Stimulated activated naive CD8-positive, alpha-beta T cell treated with anti-CD3 and anti-CD28 coated beads, Interleukin-15, Interleukin-2, amounts not matched to agents 100 ng/mL and 50 ng/mL, for 24 hours (primary cell): ENCODE data around the gene CIB4.

ENCODE experiments used
- H3K27ac Mint-ChIP-seq: one replicate; pipeline ENCODE4 v1.8.0; 2021; ENCODE audit warnings: mild to moderate bottlenecking, mixed read lengths
- H3K27me3 Mint-ChIP-seq: one replicate; pipeline ENCODE4 v1.8.0; 2021; ENCODE audit warnings: mixed read lengths
- H3K36me3 Mint-ChIP-seq: one replicate; pipeline ENCODE4 v1.8.0; 2021; ENCODE audit warnings: low read depth, mixed read lengths
- H3K4me1 Mint-ChIP-seq: one replicate; pipeline ENCODE4 v1.8.0; 2021; ENCODE audit warnings: low read depth, mixed read lengths
- H3K4me3 Mint-ChIP-seq: one replicate; pipeline ENCODE4 v1.8.0; 2021; ENCODE audit warnings: mild to moderate bottlenecking, mixed read lengths
- H3K9me3 Mint-ChIP-seq: one replicate; pipeline ENCODE4 v1.8.0; 2021; ENCODE audit warnings: mixed read lengths

CIB4 gene

GRCh38 chr2:26542194-26542455 lies 99.0 kb downstream of the CIB4 start:
- Mint-ChIP-seq H3K27ac (no peak overlapping the region), H3K36me3 (no peaks in the 10 kb centered on the region), H3K27me3 (peaks cover 4% of the 10 kb centered on the region), H3K4me1 (no peaks in the 10 kb centered on the region), H3K4me3 (no peak overlapping the region), H3K9me3 (no peaks in the 10 kb centered on the region)

GRCh38 chr2:26541401-26542193 lies 99.6 kb downstream of the CIB4 start:
- Mint-ChIP-seq H3K27ac (no peak overlapping the region), H3K36me3 (no peaks in the 10 kb centered on the region), H3K9me3 (no peaks in the 10 kb centered on the region), H3K4me3 (no peak overlapping the region), H3K27me3 (peaks cover 4% of the 10 kb centered on the region), H3K4me1 (no peaks in the 10 kb centered on the region)

DNA sequence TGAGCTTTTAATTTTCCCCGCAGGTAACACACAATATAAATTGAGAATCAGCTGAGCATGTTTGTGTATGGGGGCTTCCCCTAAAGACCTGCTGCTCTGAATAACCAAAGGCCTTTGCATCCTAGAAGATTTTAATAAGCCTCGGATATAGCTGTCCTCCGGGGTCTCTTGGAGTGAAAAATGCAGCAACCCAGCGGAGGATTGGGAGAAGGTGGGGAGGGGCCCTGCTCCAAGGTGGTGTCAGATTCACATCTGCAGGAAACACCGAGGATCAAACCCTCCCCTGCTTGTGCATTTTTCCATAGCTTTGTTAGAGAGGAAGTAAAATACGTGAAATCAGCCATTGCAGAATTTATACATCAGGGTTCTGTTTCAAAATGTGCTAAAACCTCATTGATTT lies 100.2 kb downstream of the CIB4 start:
- H3K9me3 Mint-ChIP-seq = no peaks in the 10 kb centered on the region
- no peaks in the 10 kb centered on the region for H3K4me1 Mint-ChIP-seq
- peaks cover 4% of the 10 kb centered on the region for H3K27me3 Mint-ChIP-seq
- no peaks in the 10 kb centered on the region for H3K36me3 Mint-ChIP-seq
- H3K4me3 Mint-ChIP-seq = no peak overlapping the region
- H3K27ac Mint-ChIP-seq = no peak overlapping the region

DNA sequence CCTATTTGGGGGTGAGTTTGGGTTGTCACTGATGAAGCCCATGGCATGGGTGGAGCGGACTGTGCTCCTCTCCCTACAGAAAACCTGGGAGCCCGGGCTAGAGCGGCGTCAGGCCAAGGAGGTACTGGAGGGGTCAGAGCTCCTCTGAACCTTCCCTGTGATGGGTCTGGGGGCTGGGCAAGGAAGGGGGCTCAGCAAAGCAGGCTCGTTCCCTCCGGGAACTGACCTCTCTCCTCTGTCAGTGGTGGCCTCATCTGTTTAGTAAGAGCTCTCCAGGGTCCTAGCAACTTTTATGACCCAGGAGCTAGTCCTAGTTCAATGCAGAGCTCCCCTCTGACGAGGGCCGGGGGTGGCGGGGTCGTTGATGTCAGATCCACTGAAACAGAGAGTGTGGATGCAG lies 100.9 kb downstream of the CIB4 start:
- H3K9me3 Mint-ChIP-seq = no peaks in the 10 kb centered on the region

DNA sequence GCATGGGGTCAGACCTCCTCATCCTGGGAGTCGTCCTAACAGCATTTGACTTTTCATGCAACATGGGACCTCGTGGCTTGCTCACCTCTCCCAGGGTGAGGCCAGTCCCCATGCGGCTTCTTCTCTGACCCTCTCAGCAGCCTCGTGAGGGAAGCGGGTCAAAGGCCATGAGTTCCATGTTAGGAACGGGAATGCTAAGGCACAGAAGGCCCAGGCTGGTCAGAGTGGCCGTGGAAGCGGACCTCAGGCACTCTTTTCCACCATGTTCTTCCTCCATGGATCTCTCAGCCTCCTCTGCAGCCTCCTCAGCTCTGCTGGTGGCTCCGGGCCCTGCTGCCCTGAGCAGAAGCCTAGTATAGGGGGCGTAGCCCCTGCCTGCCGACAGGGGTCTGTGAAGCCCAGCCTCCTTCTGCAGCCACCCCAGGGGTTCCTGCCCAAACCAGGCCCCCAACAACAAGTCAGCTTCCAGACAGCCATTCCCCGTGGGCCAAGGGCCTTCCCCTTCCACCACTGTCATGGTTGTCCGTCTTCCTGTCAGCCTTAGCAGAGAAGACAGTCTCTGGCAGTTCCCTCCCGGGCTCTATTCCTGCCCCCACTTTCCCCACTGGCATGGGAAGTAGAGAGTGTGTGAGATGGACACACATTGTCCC lies 103.2 kb downstream of the CIB4 start:
- Mint-ChIP-seq H3K4me1 (no peaks in the 10 kb centered on the region), H3K4me3 (no peak overlapping the region), H3K27ac (no peak overlapping the region), H3K9me3 (no peaks in the 10 kb centered on the region), H3K36me3 (no peaks in the 10 kb centered on the region), H3K27me3 (no peaks in the 10 kb centered on the region)

More for the DNA sequence above, 100.9 kb downstream of the CIB4 start:
- H3K4me3 Mint-ChIP-seq = no peak overlapping the region
- H3K36me3 Mint-ChIP-seq = no peaks in the 10 kb centered on the region
- no peak overlapping the region for H3K27ac Mint-ChIP-seq
- H3K27me3 Mint-ChIP-seq = peaks cover 4% of the 10 kb centered on the region
- H3K4me1 Mint-ChIP-seq = no peaks in the 10 kb centered on the region

GRCh38 chr2:26537069-26537825 lies 103.9 kb downstream of the CIB4 start:
- no peaks in the 10 kb centered on the region for H3K4me1 Mint-ChIP-seq
- H3K36me3 Mint-ChIP-seq = no peaks in the 10 kb centered on the region
- no peaks in the 10 kb centered on the region for H3K27me3 Mint-ChIP-seq
- H3K9me3 Mint-ChIP-seq = no peaks in the 10 kb centered on the region
- no peak overlapping the region for H3K27ac Mint-ChIP-seq
- no peak overlapping the region for H3K4me3 Mint-ChIP-seq

DNA sequence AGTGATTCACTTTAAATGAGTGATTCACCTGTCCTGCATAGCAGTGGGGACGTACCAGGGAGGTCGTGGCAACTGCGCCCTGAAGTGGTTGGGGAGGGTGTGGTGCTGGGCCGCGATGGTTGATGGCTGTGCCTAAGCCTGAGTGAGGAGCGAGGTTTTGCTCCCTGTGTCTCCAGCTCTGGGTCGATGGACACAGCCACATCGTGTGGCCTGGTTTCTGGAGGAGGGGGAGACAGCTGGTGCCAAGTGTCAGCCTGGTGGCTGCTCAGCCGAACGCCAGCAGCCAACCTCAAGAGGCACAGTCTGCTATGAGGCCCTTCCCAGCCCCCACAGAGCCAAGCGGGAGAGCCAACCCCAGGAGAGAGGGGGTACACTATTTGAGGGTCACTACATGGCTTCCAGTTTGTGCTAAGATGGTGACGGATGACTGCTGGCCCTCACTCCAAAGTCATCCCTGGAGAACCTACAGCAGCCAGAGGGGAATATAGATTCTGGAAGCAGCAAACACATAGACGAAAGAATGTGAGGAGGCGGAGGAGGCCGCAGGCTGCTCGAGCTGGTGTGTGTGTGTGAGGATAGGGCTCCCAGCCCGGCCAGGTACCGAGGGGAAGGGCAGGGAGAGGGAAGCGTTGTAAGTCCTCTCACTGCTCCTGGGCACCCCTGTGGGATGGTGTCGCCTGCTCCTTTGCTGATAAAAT lies 104.6 kb downstream of the CIB4 start:
- Mint-ChIP-seq H3K27ac (no peak overlapping the region), H3K27me3 (no peaks in the 10 kb centered on the region), H3K36me3 (no peaks in the 10 kb centered on the region), H3K9me3 (no peaks in the 10 kb centered on the region), H3K4me1 (no peaks in the 10 kb centered on the region), H3K4me3 (no peak overlapping the region)

- no peaks in the 10 kb centered on the region for H3K4me1 Mint-ChIP-seq
- H3K27me3 Mint-ChIP-seq = no peaks in the 10 kb centered on the region
- H3K27ac Mint-ChIP-seq = no peak overlapping the region
- no peaks in the 10 kb centered on the region for H3K36me3 Mint-ChIP-seq
- no peak overlapping the region for H3K4me3 Mint-ChIP-seq
- no peaks in the 10 kb centered on the region for H3K9me3 Mint-ChIP-seq
Measured at GRCh38 chr2:26535663-26536275, 105.4 kb downstream of the CIB4 start.

DNA sequence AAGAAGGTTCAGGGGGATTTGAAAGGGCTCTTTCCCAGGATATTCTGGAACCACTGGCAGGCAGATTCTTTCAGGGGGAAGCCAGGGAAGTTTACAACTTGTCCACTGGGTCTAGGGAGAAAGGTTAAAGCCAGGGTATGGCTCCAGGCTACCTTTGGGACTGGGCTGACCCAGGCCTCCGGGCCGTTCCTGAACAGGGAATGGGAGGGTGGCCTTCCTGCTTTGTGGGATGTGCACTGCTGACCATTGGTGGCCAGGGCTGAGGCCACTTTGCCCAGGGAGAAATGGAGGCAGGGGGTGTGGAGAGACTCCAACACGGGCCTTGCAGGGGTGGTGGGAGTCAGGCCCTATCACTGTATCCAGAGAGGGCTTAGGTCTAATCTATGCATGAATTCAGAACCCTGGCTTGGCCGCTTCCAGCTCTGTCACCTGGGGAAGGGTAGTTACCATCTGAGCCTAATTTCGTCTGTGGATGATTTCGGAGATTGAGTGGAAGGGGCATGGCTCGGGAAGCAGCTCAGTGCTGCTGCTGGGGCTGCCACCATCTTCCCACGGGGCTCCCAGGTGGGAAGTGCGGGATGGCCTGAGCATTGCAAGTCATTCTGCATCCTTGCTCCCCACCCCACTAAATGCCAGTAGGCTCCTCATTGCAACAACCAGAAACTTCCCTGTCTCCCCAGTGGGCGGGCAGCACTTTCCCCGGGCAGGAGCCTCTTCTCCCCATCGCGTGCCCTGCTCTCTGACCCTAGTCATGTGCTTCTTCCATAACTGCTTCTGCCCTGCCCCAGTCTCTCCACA lies 106.1 kb downstream of the CIB4 start:
- Mint-ChIP-seq H3K36me3 (no peaks in the 10 kb centered on the region), H3K4me3 (no peak overlapping the region), H3K27ac (no peak overlapping the region), H3K27me3 (no peaks in the 10 kb centered on the region), H3K4me1 (no peaks in the 10 kb centered on the region), H3K9me3 (no peaks in the 10 kb centered on the region)

GRCh38 chr2:26534098-26534864 lies 106.9 kb downstream of the CIB4 start:
- no peak overlapping the region for H3K4me3 Mint-ChIP-seq
- no peak overlapping the region for H3K27ac Mint-ChIP-seq
- H3K36me3 Mint-ChIP-seq = no peaks in the 10 kb centered on the region
- no peaks in the 10 kb centered on the region for H3K4me1 Mint-ChIP-seq
- no peaks in the 10 kb centered on the region for H3K9me3 Mint-ChIP-seq
- H3K27me3 Mint-ChIP-seq = no peaks in the 10 kb centered on the region

- H3K27me3 Mint-ChIP-seq = no peaks in the 10 kb centered on the region
- no peaks in the 10 kb centered on the region for H3K4me1 Mint-ChIP-seq
- H3K36me3 Mint-ChIP-seq = no peaks in the 10 kb centered on the region
- H3K4me3 Mint-ChIP-seq = no peak overlapping the region
- H3K27ac Mint-ChIP-seq = no peak overlapping the region
- H3K9me3 Mint-ChIP-seq = no peaks in the 10 kb centered on the region
Measured at GRCh38 chr2:26533661-26534060, 107.5 kb downstream of the CIB4 start.

DNA sequence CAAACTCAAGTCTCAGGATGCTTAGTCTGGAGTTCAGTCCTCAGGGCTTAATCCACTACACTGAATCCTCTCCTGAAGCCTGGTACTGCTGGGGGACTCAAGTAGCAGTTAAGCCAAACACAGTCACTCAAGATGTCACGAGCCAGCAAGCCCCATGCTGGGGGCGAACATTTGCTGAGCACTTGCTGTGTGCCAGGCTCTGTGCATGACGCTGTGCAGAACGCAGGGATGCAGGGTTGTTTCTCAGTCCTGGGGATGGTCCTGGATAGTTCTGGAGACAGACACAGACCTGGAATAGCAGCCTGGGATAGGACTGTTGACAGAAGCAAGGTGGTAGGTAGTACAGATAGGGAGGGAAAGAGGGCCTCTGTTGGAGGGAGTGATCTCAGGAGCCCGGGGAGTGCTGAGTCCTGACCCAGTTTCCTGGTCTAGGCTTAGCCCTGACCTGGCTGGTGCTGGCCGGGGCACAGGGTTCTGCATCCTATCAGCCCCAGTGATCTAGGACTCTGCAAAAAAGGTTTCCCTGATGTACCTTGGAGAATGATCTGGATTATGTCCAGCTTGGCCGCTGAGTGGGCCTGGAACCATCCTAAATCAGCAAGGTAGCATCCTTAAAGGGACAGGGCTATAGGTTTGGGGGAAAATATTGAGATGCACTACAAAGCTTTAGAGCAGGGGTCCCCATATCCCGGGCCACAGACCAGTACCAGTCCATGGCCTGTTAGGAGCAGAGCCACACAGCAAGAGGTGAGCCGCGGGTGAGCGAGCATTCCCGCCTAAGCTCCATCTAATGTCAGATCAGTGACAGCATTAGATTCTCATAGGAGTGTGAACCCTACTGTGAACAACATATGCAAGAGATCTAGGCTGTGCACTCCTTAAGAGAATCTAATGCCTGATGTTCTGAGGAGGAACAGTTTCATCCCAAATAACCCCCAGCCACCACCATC lies 108.6 kb downstream of the CIB4 start:
- H3K27ac Mint-ChIP-seq = no peak overlapping the region
- no peaks in the 10 kb centered on the region for H3K36me3 Mint-ChIP-seq
- no peaks in the 10 kb centered on the region for H3K4me1 Mint-ChIP-seq
- no peak overlapping the region for H3K4me3 Mint-ChIP-seq
- H3K27me3 Mint-ChIP-seq = no peaks in the 10 kb centered on the region
- no peaks in the 10 kb centered on the region for H3K9me3 Mint-ChIP-seq
